ENCODE data around the gene KIRREL3. TPM values are rescaled to one million over a fixed set of nuclear protein-coding genes. Genes with fewer than 3 reads are reported as not detected.

KIRREL3 gene
- polyA plus RNA-seq, 1 donor (not counting 4 experiments of a cell fraction or from before 2014, with no cell fraction given) = 0.04 TPM

DNA sequence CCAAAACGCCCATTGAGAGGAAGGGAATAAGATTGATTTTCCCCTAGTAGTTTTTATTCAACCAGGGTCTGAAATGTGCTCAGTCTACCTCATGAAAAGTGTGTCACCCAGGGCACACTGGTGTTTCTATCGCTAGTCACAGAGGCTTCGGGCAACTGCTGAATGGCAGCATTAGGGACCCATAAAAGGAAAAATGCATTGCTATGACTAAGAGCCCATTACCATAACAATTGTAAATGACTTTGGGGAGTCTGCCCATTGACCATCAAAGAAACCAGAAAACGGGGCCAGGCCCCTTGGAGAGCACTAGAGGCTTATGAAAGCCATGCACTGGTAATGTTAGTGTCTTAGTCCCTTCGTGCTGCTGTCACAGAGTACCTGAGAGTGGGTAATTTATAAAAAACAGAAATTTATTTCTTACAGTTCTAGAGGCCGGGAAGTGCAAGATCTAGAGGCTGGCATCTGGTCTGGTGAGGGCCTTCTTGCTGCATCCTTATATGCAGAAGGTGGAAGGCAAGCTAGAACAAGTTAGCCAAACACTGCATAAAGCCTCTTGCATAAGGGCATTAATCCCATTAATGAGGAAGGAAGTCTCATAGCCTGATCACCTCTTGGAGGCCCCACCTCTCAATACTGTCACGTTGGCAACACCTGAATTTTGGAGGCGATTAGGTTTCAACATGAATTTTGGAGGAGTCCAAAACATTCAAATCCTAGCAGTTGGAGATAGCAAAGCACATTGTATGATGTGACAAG, 338.4 kb downstream of the KIRREL3 start:
- dilution Hi-C loops (cut with MboI; ENCODE audit: extremely low pct_ligation_motif_present, low sequenced_read_pairs) = no loop called here
- H3K27ac ChIP-seq (ENCODE audit: control insufficient read depth, insufficient read depth, low read length) = no peak overlapping the region
- H3K4me1 ChIP-seq (ENCODE audit: control insufficient read depth, extremely low read depth, insufficient read depth, low read length) = no peaks in the 10 kb centered on the region
- FAIRE-seq (no peak), DNase-seq (ENCODE audit: low read depth, low spot score) (no peak)
- no peak overlapping the region for H3K9ac ChIP-seq (ENCODE audit: control insufficient read depth, extremely low read depth, insufficient read depth, low read length)
- H3K9me1 ChIP-seq (ENCODE audit: control insufficient read depth, extremely low read depth, insufficient read depth, low read length) = no peaks in the 10 kb centered on the region
- no peak overlapping the region for H2AFZ ChIP-seq (ENCODE audit: control insufficient read depth, low read length)
- no peaks in the 10 kb centered on the region for H3K27me3 ChIP-seq (ENCODE audit: control insufficient read depth, extremely low read depth, insufficient read depth, low read length)
- TF ChIP-seq EZH2 (IDR thresholded peaks at IDR 0.05; ENCODE audit: low read length) = no peak
- TF ChIP-seq, protein P1, sequence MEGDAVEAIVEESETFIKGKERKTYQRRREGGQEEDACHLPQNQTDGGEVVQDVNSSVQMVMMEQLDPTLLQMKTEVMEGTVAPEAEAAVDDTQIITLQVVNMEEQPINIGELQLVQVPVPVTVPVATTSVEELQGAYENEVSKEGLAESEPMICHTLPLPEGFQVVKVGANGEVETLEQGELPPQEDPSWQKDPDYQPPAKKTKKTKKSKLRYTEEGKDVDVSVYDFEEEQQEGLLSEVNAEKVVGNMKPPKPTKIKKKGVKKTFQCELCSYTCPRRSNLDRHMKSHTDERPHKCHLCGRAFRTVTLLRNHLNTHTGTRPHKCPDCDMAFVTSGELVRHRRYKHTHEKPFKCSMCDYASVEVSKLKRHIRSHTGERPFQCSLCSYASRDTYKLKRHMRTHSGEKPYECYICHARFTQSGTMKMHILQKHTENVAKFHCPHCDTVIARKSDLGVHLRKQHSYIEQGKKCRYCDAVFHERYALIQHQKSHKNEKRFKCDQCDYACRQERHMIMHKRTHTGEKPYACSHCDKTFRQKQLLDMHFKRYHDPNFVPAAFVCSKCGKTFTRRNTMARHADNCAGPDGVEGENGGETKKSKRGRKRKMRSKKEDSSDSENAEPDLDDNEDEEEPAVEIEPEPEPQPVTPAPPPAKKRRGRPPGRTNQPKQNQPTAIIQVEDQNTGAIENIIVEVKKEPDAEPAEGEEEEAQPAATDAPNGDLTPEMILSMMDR (optimal IDR thresholded peaks at IDR 0.05 in 1 of 3, IDR thresholded peaks at IDR 0.05 in 1 of 3, conservative IDR thresholded peaks at IDR 0.05 in 1 of 3; ENCODE audit: extremely low read depth in 1 of 3, insufficient read depth in 2 of 3, low read length in 3 of 3) = no peak
- H3K4me2 ChIP-seq (ENCODE audit: control insufficient read depth, extremely low read depth, insufficient read depth, low read depth, low read length) = no peak overlapping the region
- H3K79me2 ChIP-seq (ENCODE audit: control insufficient read depth, insufficient read depth, low read length) = no peaks in the 10 kb centered on the region
- H4K20me1 ChIP-seq (ENCODE audit: control insufficient read depth, extremely low read depth, insufficient read depth, low read length) = no peaks in the 10 kb centered on the region
- H3K4me3 ChIP-seq (ENCODE audit: control insufficient read depth in 2 of 3, extremely low read depth in 1 of 3, insufficient read depth in 2 of 3, low read depth in 1 of 3, low read length in 3 of 3) = no peak overlapping the region
- no peaks in the 10 kb centered on the region for H3K36me3 ChIP-seq (ENCODE audit: control insufficient read depth in 2 of 2, extremely low read depth in 1 of 2, insufficient read depth in 2 of 2, low read length in 2 of 2)
- no peaks in the 10 kb centered on the region for H3K9me3 ChIP-seq (ENCODE audit: control insufficient read depth, low read depth, low read length)

DNA sequence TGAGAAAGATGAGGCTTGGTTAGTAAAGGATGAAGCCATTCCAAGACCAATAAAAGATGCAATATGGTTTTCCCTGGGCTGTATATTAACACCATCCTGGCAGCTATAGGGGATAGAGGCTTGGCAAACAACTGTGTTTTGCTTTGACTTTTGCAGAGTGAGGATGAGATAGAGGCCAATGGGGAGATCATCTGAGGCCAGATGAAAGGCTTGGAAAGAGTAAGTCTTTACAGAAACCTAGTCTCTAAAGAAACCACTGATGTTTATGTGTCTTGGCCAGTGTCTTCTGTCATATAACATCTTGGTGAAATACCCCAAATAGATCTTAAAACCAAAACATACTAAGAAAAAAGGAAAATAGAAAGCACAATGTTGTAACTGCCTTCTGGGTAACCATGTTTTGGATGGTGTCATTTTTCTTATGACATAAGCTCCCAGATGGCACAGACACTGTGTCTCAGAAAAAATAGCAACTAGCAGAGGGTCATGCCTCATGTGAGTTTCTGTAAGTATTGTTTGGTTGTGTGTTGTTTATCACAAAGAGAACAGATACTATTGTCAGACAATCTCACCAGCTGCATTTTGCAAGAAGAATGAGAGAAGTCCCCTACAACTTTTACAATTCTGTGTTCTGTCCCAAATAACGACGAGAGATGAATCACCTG, 339.7 kb downstream of the KIRREL3 start:
- no peaks in the 10 kb centered on the region for H3K27me3 ChIP-seq (ENCODE audit: control insufficient read depth, extremely low read depth, insufficient read depth, low read length)
- no peak for TF ChIP-seq EZH2 (IDR thresholded peaks at IDR 0.05; ENCODE audit: low read length)
- TF ChIP-seq, protein P1 (optimal IDR thresholded peaks at IDR 0.05 in 1 of 3, IDR thresholded peaks at IDR 0.05 in 1 of 3, conservative IDR thresholded peaks at IDR 0.05 in 1 of 3; ENCODE audit: extremely low read depth in 1 of 3, insufficient read depth in 2 of 3, low read length in 3 of 3) = no peak
- H3K9me1 ChIP-seq (ENCODE audit: control insufficient read depth, extremely low read depth, insufficient read depth, low read length) = no peaks in the 10 kb centered on the region
- H3K79me2 ChIP-seq (ENCODE audit: control insufficient read depth, insufficient read depth, low read length) = no peaks in the 10 kb centered on the region
- H3K4me3 ChIP-seq (ENCODE audit: control insufficient read depth in 2 of 3, extremely low read depth in 1 of 3, insufficient read depth in 2 of 3, low read depth in 1 of 3, low read length in 3 of 3) = no peak overlapping the region
- H2AFZ ChIP-seq (ENCODE audit: control insufficient read depth, low read length) = no peak overlapping the region
- H4K20me1 ChIP-seq (ENCODE audit: control insufficient read depth, extremely low read depth, insufficient read depth, low read length) = no peaks in the 10 kb centered on the region
- DNase-seq (ENCODE audit: low read depth, low spot score) = no peak
- H3K27ac ChIP-seq (ENCODE audit: control insufficient read depth, insufficient read depth, low read length) = no peak overlapping the region
- dilution Hi-C loops (cut with MboI; ENCODE audit: extremely low pct_ligation_motif_present, low sequenced_read_pairs) = no loop called here
- H3K9ac ChIP-seq (ENCODE audit: control insufficient read depth, extremely low read depth, insufficient read depth, low read length) = no peak overlapping the region
- no peaks in the 10 kb centered on the region for H3K9me3 ChIP-seq (ENCODE audit: control insufficient read depth, low read depth, low read length)
- no peaks in the 10 kb centered on the region for H3K4me1 ChIP-seq (ENCODE audit: control insufficient read depth, extremely low read depth, insufficient read depth, low read length)
- no peak for FAIRE-seq
- H3K4me2 ChIP-seq (ENCODE audit: control insufficient read depth, extremely low read depth, insufficient read depth, low read depth, low read length) = no peak overlapping the region
- H3K36me3 ChIP-seq (ENCODE audit: control insufficient read depth in 2 of 2, extremely low read depth in 1 of 2, insufficient read depth in 2 of 2, low read length in 2 of 2) = no peaks in the 10 kb centered on the region
